ENCODE data around the gene KDELR3. TPM values are rescaled to one million over a fixed set of nuclear protein-coding genes. Genes with fewer than 3 reads are reported as not detected.

Gene KDELR3
- total and polyA plus RNA-seq, 4 donors: 4.4 to 16.4 (median 8.8) TPM

DNA sequence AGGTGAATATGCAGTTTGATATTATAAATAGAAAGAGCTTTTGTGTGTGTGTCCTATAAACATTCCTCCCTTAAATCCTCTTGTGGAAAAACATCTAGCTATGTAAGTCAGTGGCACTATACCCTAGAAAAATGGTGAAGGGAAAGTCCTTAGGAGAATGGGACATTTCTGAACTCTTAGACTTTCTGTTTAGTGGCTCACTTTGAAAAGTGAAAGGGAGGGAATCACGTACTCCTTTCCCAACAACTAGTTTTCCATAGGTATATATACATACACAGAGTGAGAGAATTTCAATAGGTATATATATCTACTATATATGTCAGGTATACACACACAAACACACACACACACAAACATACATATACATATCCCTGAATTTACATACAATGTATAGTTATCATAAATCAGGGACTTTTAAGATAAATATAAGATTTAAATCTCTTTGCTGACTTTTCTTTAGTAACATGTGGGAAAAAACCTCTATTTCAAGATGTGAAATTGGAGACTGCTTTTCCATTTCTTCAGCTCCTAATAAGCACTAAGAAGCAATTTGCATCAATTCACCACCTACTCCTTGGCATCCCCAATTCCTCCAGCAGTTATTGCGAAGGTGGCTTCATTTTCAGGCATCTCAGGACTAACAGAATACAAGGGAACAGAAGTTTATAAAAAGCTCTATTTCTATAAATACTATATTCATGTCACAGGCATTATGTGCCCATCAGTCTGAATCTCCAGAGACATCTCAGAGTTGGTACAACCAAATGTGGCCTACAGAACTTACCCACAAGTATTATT lies 51.8 kb downstream of the KDELR3 start:
- 95 to 98% methylated on average over 2 of the region's 2 CpGs for WGBS, 2 donors
- no peak for ATAC-seq (ENCODE audit: insufficient read depth, low FRiP score)
- no peak overlapping the region for H3K9ac ChIP-seq (ENCODE audit: insufficient read depth in 1 of 2, low read length in 2 of 2)
- H3K4me3 ChIP-seq: no peak overlapping the region
- no peaks in the 10 kb centered on the region for H3K4me1 ChIP-seq (ENCODE audit: control insufficient read depth in 5 of 5, insufficient read depth in 5 of 5, low read length in 5 of 5)
- H3K36me3 ChIP-seq (ENCODE audit: control insufficient read depth in 4 of 4, insufficient read depth in 4 of 4, low read length in 4 of 4): no peaks in the 10 kb centered on the region
- no peaks in the 10 kb centered on the region for H3K27me3 ChIP-seq (ENCODE audit: control insufficient read depth in 3 of 3, insufficient read depth in 3 of 3, low read length in 2 of 3)
- no peak overlapping the region for H3K27ac ChIP-seq (ENCODE audit: low read depth in 1 of 2, low read length in 1 of 2)
- no peak for DNase-seq
- H3K9me3 ChIP-seq (ENCODE audit: control insufficient read depth in 4 of 4, insufficient read depth in 3 of 4, low read length in 3 of 4): no peaks in the 10 kb centered on the region
- TF ChIP-seq, protein P1, sequence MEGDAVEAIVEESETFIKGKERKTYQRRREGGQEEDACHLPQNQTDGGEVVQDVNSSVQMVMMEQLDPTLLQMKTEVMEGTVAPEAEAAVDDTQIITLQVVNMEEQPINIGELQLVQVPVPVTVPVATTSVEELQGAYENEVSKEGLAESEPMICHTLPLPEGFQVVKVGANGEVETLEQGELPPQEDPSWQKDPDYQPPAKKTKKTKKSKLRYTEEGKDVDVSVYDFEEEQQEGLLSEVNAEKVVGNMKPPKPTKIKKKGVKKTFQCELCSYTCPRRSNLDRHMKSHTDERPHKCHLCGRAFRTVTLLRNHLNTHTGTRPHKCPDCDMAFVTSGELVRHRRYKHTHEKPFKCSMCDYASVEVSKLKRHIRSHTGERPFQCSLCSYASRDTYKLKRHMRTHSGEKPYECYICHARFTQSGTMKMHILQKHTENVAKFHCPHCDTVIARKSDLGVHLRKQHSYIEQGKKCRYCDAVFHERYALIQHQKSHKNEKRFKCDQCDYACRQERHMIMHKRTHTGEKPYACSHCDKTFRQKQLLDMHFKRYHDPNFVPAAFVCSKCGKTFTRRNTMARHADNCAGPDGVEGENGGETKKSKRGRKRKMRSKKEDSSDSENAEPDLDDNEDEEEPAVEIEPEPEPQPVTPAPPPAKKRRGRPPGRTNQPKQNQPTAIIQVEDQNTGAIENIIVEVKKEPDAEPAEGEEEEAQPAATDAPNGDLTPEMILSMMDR (IDR thresholded peaks at IDR 0.05; ENCODE audit: control extremely low read depth, extremely low read depth): no peak

GRCh38 chr22:38523029-38523428 lies 55.1 kb downstream of the KDELR3 start:
- Histone ChIP-seq H3K4me3 (no peak overlapping the region), H3K36me3 (ENCODE audit: control insufficient read depth in 4 of 4, insufficient read depth in 4 of 4, low read length in 4 of 4) (no peaks in the 10 kb centered on the region), H3K27me3 (ENCODE audit: control insufficient read depth in 3 of 3, insufficient read depth in 3 of 3, low read length in 2 of 3) (no peaks in the 10 kb centered on the region), H3K27ac (ENCODE audit: low read depth in 1 of 2, low read length in 1 of 2) (no peak overlapping the region), H3K4me1 (ENCODE audit: control insufficient read depth in 5 of 5, insufficient read depth in 5 of 5, low read length in 5 of 5) (no peaks in the 10 kb centered on the region), H3K9ac (ENCODE audit: insufficient read depth in 1 of 2, low read length in 2 of 2) (no peak overlapping the region), H3K9me3 (ENCODE audit: control insufficient read depth in 4 of 4, insufficient read depth in 3 of 4, low read length in 3 of 4) (no peaks in the 10 kb centered on the region)
- DNase-seq (no peak), ATAC-seq (ENCODE audit: insufficient read depth, low FRiP score) (no peak)
- WGBS, 2 donors: 95 to 96% methylated on average over 3 of the region's 3 CpGs
- TF ChIP-seq, protein P1 (IDR thresholded peaks at IDR 0.05; ENCODE audit: control extremely low read depth, extremely low read depth): no peak

DNA sequence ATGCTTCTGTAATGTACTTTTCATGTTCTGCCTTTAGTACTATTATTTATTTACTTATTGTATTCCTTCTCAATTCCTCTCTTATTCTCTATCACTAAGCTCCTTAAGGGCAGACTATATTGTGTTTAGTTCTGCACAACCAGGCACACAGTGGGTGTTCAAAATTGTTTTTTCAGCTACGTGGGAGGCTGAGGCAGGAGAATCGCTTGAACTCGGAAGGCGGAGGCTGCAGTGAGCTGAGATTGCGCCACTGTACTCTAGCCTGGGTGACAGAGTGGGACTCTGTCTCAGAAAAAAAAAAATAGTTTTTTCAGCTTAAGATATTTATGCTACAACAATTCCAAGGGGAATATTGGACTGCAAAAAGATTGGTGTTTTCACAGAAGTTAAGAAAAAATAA lies 55.6 kb downstream of the KDELR3 start:
- no peak overlapping the region for H3K27ac ChIP-seq (ENCODE audit: low read depth in 1 of 2, low read length in 1 of 2)
- WGBS, 2 donors: 94 to 97% methylated on average over 5 of the region's 5 CpGs
- H3K27me3 ChIP-seq (ENCODE audit: control insufficient read depth in 3 of 3, insufficient read depth in 3 of 3, low read length in 2 of 3): no peaks in the 10 kb centered on the region
- no peak overlapping the region for H3K9ac ChIP-seq (ENCODE audit: insufficient read depth in 1 of 2, low read length in 2 of 2)
- DNase-seq: no peak
- no peaks in the 10 kb centered on the region for H3K4me1 ChIP-seq (ENCODE audit: control insufficient read depth in 5 of 5, insufficient read depth in 5 of 5, low read length in 5 of 5)
- H3K9me3 ChIP-seq (ENCODE audit: control insufficient read depth in 4 of 4, insufficient read depth in 3 of 4, low read length in 3 of 4): no peaks in the 10 kb centered on the region
- ATAC-seq (ENCODE audit: insufficient read depth, low FRiP score): no peak
- no peaks in the 10 kb centered on the region for H3K36me3 ChIP-seq (ENCODE audit: control insufficient read depth in 4 of 4, insufficient read depth in 4 of 4, low read length in 4 of 4)
- TF ChIP-seq, protein P1 (IDR thresholded peaks at IDR 0.05; ENCODE audit: control extremely low read depth, extremely low read depth): no peak
- no peak overlapping the region for H3K4me3 ChIP-seq

Data from lung (tissue), 12 donors.